B cell (primary cell): ENCODE measurements around the gene ZNF730. TPM values are rescaled to one million over a fixed set of nuclear protein-coding genes. Genes with fewer than 3 reads are reported as not detected.

Experiments used
- ATAC-seq: fragments of 200-7000 bp; cut with Tn5 transposase; one replicate; pipeline ENCODE4 v1.10.0; 2021; ENCODE audit warnings: low read depth, mild to moderate bottlenecking, moderate number of reproducible peaks, moderate library complexity
- CTCF ChIA-PET: fragments of 350-600 bp; sonication (Branson Sonifier 250); formaldehyde crosslinking; loops from one replicate; lab custom pipeline; 2021; ENCODE audit warnings: antibody characterized with exemption, inconsistent platforms; lab: Charles Lee
- POLR2A ChIA-PET: fragments of 350-600 bp; sonication (Branson Sonifier 250); formaldehyde crosslinking; loops from one replicate; lab custom pipeline; 2021; ENCODE audit warnings: antibody characterized with exemption; lab: Charles Lee
- DNase-seq: peaks from one replicate; pipeline ENCODE4 v3.0.0; 2013
- H2AFZ ChIP-seq: 2 replicates; pipeline ENCODE4 v1.6.1; 2012; ENCODE audit warnings: mild to moderate bottlenecking, low read depth, low read length; ENCODE audit not compliant: insufficient read depth, poor library complexity, severe bottlenecking
- H3K27ac ChIP-seq, 2 donors: 1 replicate in 1 of 2; 2 replicates in 1 of 2; pipeline ENCODE4 v1.5.1; 2012 to 2013; ENCODE audit warnings: low read length in 2 of 2, mild to moderate bottlenecking in 2 of 2, moderate library complexity in 1 of 2
- H3K27me3 ChIP-seq, 4 experiments: fragments of 200-600 bp in 1 of 4; sonication (generic) in 1 of 4; replicated peaks in 1 of 4; 1 replicate in 2 of 4; 2 replicates in 2 of 4; pipeline versions ENCODE4 v1.6.1 to v1.7.0; 2013 to 2016; ENCODE audit warnings: low read length in 3 of 4, mild to moderate bottlenecking in 2 of 4, mixed read lengths in 1 of 4, moderate library complexity in 1 of 4; ENCODE audit not compliant: insufficient read depth in 4 of 4, control insufficient read depth in 3 of 4; ENCODE audit errors: control extremely low read depth in 1 of 4
- H3K36me3 ChIP-seq, 2 experiments: replicated peaks in 1 of 2; 1 replicate in 1 of 2; 2 replicates in 1 of 2; pipeline versions ENCODE4 v1.6.1 to v1.7.1; 2013; ENCODE audit warnings: low read length in 1 of 2; ENCODE audit not compliant: insufficient read depth in 2 of 2, control insufficient read depth in 1 of 2; ENCODE audit errors: control extremely low read depth in 1 of 2, extremely low read depth in 1 of 2
- H3K4me1 ChIP-seq, 2 donors: fragments of 200-600 bp in 1 of 2; sonication (generic) in 1 of 2; 1 replicate in 1 of 2; 2 replicates in 1 of 2; pipeline versions ENCODE4 v1.5.1 to v1.6.1; 2013 to 2017; ENCODE audit warnings: low read length in 2 of 2; ENCODE audit not compliant: control insufficient read depth in 2 of 2, insufficient read depth in 2 of 2
- H3K4me2 ChIP-seq: replicated peaks from 2 replicates; pipeline ENCODE3; 2012; ENCODE audit warnings: mild to moderate bottlenecking, low read depth, low read length; ENCODE audit not compliant: poor library complexity, severe bottlenecking
- H3K4me3 ChIP-seq, 5 experiments: fragments of 200-600 bp in 1 of 5; sonication (generic) in 1 of 5; 1 replicate in 3 of 5; 2 replicates in 2 of 5; pipeline versions ENCODE4 v1.5.1 to v1.7.0; 2011 to 2016; ENCODE audit warnings: low read length in 4 of 5, mild to moderate bottlenecking in 4 of 5, low read depth in 2 of 5, control low read depth in 1 of 5, moderate library complexity in 1 of 5; ENCODE audit not compliant: insufficient read depth in 1 of 5; ENCODE audit errors: control extremely low read depth in 1 of 5, extremely low read depth in 1 of 5
- H3K79me2 ChIP-seq: fragments of 200-600 bp; sonication (generic); one replicate; pipeline ENCODE4 v1.6.0; 2016; ENCODE audit warnings: low read length; ENCODE audit not compliant: control insufficient read depth, insufficient read depth
- H3K9ac ChIP-seq: fragments of 200-600 bp; sonication (generic); 2 replicates; pipeline ENCODE4 v1.6.1; 2017; ENCODE audit warnings: mild to moderate bottlenecking, low read length, moderate library complexity
- H3K9me3 ChIP-seq, 3 donors: one replicate each; pipeline versions ENCODE4 v1.6.1 to v1.7.1; 2013; ENCODE audit warnings: low read length in 2 of 3; ENCODE audit not compliant: control insufficient read depth in 2 of 3, insufficient read depth in 1 of 3; ENCODE audit errors: control extremely low read depth in 1 of 3
- H4K20me1 ChIP-seq: 2 replicates; pipeline ENCODE4 v1.6.0; 2012; ENCODE audit warnings: mild to moderate bottlenecking, low read length; ENCODE audit not compliant: insufficient read depth, control insufficient read depth, poor library complexity, severe bottlenecking
- H3K27ac Mint-ChIP-seq: one replicate; pipeline ENCODE4 v1.8.0; 2021; ENCODE audit warnings: mixed read lengths
- H3K27me3 Mint-ChIP-seq: one replicate; pipeline ENCODE4 v1.8.0; 2021; ENCODE audit warnings: mixed read lengths
- H3K4me1 Mint-ChIP-seq: one replicate; pipeline ENCODE4 v1.8.0; 2021; ENCODE audit warnings: mixed read lengths
- H3K4me3 Mint-ChIP-seq: one replicate; pipeline ENCODE4 v1.8.0; 2021; ENCODE audit warnings: mixed read lengths
- H3K9me3 Mint-ChIP-seq: one replicate; pipeline ENCODE4 v1.8.0; 2022; ENCODE audit warnings: mixed read lengths; ENCODE audit not compliant: insufficient read depth
- CTCF ChIP-seq: fragments of 200-600 bp; IDR thresholded peaks from one replicate; pipeline ENCODE4 v1.8.0; 2022; ENCODE audit warnings: antibody characterized with exemption, mild to moderate bottlenecking
- EZH2 ChIP-seq: IDR thresholded peaks from 2 replicates; pipeline ENCODE4 v1.6.1; 2012; ENCODE audit warnings: borderline replicate concordance, low read depth, mild to moderate bottlenecking, moderate library complexity, low read length; ENCODE audit not compliant: insufficient read depth, poor library complexity, severe bottlenecking
- WGBS: methylation state at CpG from one replicate; pipeline ENCODE4 v1.1.5; 2013; ENCODE audit warnings: missing lambda C conversion rate; ENCODE audit not compliant: insufficient coverage; 5-methylcytosine and 5-hydroxymethylcytosine counted together
- intact Hi-C: fragments of 100-400 bp; cut with micrococcal nuclease; formaldehyde crosslinking; loops from one replicate; pipeline ENCODE4 v1.10.0; 2022
- polyA plus RNA-seq: library from polyadenylated mRNA; depleted of rRNA; stranded (reverse); fragments of >200 nt; gene quantifications from 2 replicates; pipeline ENCODE4 v1.2.3, GENCODE V29; 2012
- total RNA-seq, 2 donors: library from RNA; stranded (reverse); fragments of 120-200 nt in 1 of 2; gene quantifications; 1 replicate in 1 of 2; 2 replicates in 1 of 2; pipeline versions ENCODE4 v1.2.3 to v1.2.4, GENCODE V29; 2013 to 2022

ZNF730 gene
- total and polyA plus RNA-seq, 2 donors (not counting 1 experiment from before 2014, with no cell fraction given), result 0.22 to 0.86 TPM

GRCh38 chr19:23099966-23100365 is 16.9 kb upstream of the ZNF730 start:
- Histone ChIP-seq H3K36me3 (no peaks in the 10 kb centered on the region), H3K4me3 (no peak overlapping the region), H3K79me2 (no peaks in the 10 kb centered on the region), H3K27me3 (no peaks in the 10 kb centered on the region), H4K20me1 (no peaks in the 10 kb centered on the region), H3K4me1 (no peaks in the 10 kb centered on the region), H2AFZ (no peak overlapping the region), H3K9ac (no peak overlapping the region), H3K4me2 (no peak overlapping the region), H3K9me3 (peaks cover 0 to 8% (median 0%) of the 10 kb centered on the region in 3 donors), H3K27ac (no peak overlapping the region)
- DNase-seq (no peak), ATAC-seq (no peak)
- WGBS, result 100% methylated on average over 4 of the region's 7 CpGs
- Mint-ChIP-seq H3K27me3 (no peaks in the 10 kb centered on the region), H3K27ac (no peak overlapping the region), H3K4me3 (no peak overlapping the region), H3K4me1 (no peaks in the 10 kb centered on the region), H3K9me3 (peaks cover 4% of the 10 kb centered on the region)
- TF ChIP-seq CTCF, result no peak
- no peak for TF ChIP-seq EZH2
- POLR2A ChIA-PET, result no interaction called here
- CTCF ChIA-PET, result no interaction called here
- intact Hi-C loops, result no loop called here

GRCh38 chr19:23101241-23101640 is 15.6 kb upstream of the ZNF730 start:
- H3K4me3 ChIP-seq, result no peak overlapping the region
- no peak overlapping the region for H3K9ac ChIP-seq
- no peaks in the 10 kb centered on the region for H4K20me1 ChIP-seq
- no peaks in the 10 kb centered on the region for H3K4me1 Mint-ChIP-seq
- 94% methylated on average over 2 of the region's 4 CpGs for WGBS
- no peaks in the 10 kb centered on the region for H3K27me3 ChIP-seq
- no peak overlapping the region for H3K27ac ChIP-seq
- no peak overlapping the region for H3K27ac Mint-ChIP-seq
- no peaks in the 10 kb centered on the region for H3K36me3 ChIP-seq
- no peak overlapping the region for H2AFZ ChIP-seq
- ATAC-seq, result no peak
- no peak for DNase-seq
- peaks cover 0 to 5% (median 0%) of the 10 kb centered on the region in 3 donors for H3K9me3 ChIP-seq
- no peaks in the 10 kb centered on the region for H3K4me1 ChIP-seq
- POLR2A ChIA-PET, result no interaction called here
- H3K4me2 ChIP-seq, result no peak overlapping the region
- no peaks in the 10 kb centered on the region for H3K27me3 Mint-ChIP-seq
- CTCF ChIA-PET, result no interaction called here
- H3K79me2 ChIP-seq, result no peaks in the 10 kb centered on the region
- intact Hi-C loops, result no loop called here
- TF ChIP-seq CTCF (no peak), EZH2 (no peak)
- H3K4me3 Mint-ChIP-seq, result no peak overlapping the region
- no peaks in the 10 kb centered on the region for H3K9me3 Mint-ChIP-seq
